GM19397 (cell line): ENCODE measurements around the gene FES.
"Not testable (repeated sequence)": the region's sequence is repeated elsewhere in the genome, so short reads cannot be mapped to it uniquely, and the experiment has no call there.

Source experiments
- ATAC-seq: cut with Tn5 transposase; IDR thresholded peaks from one replicate; pipeline ENCODE4 v1.9.1; 2021; ENCODE audit warnings: mild to moderate bottlenecking, moderate library complexity; ENCODE audit not compliant: unreplicated experiment

The FES gene

GRCh38 chr15:90860942-90861675 lies 23.2 kb upstream of the FES start:
- no peak for ATAC-seq

GRCh38 chr15:90862487-90862886 lies 21.8 kb upstream of the FES start:
- no peak for ATAC-seq

DNA sequence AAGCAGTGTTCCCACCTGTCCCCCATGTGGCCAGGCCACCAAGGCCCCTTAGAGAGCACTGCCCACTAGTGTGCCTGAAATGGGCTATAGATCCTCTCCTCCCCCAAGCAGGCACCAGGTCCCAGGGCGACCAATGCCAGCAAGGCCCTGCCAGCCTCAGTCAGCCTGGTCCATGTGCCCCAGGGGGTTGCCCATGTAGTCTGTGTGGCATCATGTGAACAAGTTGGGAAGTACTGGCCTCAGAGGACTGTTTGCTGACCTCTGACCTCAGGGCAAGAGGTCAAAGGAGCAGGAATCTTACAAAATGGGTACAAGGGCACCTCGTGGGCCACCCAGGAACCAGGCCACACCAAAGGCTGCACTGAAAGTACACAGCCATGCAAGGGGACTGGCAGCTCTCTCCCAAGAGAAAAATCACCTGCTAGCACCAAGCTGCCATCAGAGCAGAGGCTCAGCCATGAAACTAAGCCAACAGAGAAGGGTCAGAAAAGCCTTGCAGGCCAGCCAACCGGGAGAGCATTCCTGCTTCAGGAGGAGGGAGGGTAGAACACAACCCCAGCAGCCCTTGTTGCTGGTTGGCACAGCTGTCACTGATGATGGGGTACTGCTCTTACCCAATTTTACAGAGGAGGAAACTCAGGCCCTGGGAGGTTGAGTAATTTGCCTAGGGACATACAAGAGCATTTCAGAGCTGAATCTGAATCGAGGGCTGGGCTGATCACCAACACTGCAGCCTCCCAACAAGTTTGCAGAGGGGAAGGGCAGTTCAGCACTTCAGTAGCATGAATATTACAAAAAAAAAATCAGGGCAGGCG lies 21.1 kb upstream of the FES start:
- ATAC-seq: no peak

- ATAC-seq: no peak
Observed at GRCh38 chr15:90863987-90864386, 20.3 kb upstream of the FES start.

DNA sequence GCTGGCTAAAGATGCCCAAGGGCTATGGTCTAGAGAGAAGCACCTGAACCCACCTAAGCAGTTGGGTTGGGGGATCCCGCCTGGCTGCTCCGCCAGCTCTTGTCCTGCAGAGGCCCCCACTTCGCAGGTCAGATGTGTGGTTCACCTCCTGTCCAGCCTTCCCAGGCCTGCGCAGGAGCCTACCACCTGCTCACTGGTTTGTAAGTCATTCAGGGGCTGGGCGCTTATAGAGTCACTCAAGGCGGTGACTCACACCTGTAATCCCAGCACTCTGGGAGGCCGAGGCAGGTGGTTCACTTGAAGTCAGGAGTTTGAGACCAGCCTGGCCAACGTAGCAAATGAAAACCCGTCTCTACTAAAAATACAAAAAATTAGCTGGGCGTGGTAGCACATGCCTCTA lies 19.8 kb upstream of the FES start:
- ATAC-seq: no peak

GRCh38 chr15:90865702-90866101 lies 18.6 kb upstream of the FES start:
- no peak for ATAC-seq

DNA sequence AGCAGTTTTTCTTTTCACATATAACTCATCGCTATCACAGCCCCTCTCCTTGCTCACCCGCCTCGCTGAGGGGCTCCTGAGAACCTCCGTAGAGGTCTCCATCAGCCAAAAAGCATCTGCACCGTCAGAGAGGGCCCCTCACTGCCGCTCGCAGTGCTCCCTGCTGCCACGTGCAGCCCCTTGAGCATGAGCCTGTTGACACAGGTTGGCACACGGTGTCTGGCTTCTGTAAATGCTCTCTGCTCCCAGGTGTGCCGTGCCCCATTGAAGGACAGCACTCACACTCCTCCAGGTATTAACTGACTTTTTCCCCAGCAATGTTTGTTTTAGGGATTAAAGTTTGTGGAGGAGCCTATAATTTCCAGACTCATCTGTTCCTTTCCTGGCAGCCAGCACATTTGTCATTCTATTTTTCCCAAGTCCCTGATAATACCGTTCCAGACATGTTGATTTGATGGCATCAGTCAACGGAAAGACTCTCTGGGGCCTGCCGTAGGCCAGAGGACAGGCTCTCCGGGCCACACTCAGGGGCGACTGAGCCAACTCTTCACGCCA lies 18.1 kb upstream of the FES start:
- ATAC-seq: no peak

DNA sequence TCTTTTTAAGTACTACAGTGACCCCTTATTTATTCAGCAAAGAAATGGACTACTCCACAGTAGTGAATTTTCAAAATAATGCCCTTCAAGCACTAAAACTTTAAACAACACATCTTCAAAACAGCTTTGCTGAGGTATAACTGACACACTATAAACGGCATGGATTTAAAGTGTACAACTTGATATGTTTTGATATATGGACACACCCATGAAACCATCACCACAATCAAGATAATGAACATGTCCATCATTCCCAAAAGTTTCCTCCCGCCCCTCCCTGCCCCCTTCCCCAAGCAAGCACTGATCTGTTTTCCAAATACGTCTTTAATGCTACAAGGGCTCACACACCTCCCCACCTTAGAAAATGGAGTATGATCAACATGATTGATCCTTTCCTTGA lies 17.5 kb upstream of the FES start:
- ATAC-seq: no peak

DNA sequence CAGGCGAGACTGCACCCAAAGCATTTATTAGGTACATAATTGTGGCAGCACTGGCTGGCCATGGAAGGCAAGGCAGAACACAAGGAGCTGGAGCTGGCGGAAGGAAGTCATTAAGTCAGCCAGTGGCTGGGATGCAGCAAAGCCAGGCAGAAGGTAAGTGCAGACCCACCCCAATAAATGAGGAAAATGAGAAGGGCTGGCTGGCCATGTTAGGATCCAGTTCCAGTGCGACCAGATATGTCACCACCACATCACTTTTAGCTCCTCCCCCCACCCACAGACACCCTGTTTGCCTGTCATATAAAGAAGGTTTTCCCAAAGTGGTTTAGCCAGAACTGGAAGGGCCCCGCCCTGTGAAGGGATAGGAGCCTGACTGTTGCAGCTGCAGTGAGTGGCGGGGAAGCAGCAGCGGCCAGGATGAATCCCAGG lies 16.0 kb upstream of the FES start, which contains the start of gene FURIN:
TSS of gene FURIN (plus strand) at position 328 of the 429 bp plus-strand sequence. CDS start 7,153 bp downstream, outside the sequence.
- no peak for ATAC-seq

- no peak for ATAC-seq
Observed at GRCh38 chr15:90869140-90869541, 15.2 kb upstream of the FES start.

DNA sequence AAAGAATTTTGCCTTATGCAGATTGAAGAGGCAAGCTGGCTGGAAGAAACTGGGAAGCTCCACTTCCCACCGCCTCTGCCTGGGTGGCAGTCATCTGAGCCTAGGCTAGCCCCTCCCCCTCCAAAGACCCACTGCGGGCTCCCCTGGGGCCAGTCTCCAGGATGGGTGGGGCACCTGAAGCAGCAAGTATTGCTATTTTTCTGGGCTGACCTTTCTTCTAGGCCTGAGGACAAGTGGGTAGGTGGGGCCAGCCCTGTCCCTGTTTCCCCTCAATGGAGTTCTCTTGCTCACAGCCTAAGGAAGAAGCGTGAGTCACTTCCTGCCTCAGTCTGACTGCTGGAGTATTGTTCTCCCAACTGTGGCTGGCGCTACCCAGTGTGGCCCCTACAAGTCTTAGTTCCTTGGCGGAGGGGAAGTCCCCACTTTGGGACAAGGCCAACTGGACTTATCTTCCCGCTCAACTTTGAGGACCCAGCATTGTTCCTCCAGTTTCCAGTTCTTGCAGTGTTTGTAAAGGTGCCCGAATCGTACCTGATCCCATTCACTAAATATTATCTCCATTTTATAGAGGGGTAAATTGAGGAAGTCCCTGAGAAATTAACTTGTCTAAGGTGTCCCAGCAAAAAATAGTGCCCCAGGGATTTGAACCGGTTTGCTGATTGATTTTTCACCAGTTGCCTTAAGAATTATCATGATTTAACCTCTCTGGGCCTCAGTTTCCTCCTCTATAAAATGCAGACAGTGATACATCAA lies 14.5 kb upstream of the FES start:
- ATAC-seq: no peak

- no peak for ATAC-seq
Observed at GRCh38 chr15:90870354-90871138, 13.8 kb upstream of the FES start.

GRCh38 chr15:90871139-90871715 lies 13.1 kb upstream of the FES start:
- no peak for ATAC-seq

GRCh38 chr15:90871716-90872485 lies 12.4 kb upstream of the FES start:
- no peak for ATAC-seq

GRCh38 chr15:90872486-90873184 lies 11.7 kb upstream of the FES start:
- ATAC-seq: no peak

DNA sequence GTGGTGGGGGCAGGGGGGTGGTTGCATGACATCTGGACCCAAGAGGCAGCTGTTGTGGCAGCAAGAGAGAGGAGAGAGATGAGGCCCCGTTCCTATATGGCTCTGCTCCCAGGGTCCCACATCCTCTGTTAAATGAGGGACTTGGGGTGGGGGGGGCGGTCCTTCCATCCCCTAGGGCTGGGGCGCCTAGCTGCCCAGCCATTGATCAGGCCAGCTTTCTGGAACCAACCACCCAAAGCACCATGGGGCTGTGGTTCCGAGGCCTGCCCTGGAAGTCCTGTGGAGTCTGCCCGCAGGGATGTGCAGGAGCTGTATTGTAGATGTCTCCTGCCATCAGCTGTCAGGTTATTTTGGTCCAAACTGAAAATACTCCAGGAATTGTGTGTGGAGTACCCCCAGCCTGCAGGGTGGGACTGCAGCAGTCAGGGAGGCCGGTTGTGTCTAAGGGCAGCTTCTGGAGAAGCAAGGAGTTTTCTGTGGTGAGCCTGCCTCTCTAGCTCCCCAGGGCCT lies 10.8 kb upstream of the FES start:
- ATAC-seq: no peak

DNA sequence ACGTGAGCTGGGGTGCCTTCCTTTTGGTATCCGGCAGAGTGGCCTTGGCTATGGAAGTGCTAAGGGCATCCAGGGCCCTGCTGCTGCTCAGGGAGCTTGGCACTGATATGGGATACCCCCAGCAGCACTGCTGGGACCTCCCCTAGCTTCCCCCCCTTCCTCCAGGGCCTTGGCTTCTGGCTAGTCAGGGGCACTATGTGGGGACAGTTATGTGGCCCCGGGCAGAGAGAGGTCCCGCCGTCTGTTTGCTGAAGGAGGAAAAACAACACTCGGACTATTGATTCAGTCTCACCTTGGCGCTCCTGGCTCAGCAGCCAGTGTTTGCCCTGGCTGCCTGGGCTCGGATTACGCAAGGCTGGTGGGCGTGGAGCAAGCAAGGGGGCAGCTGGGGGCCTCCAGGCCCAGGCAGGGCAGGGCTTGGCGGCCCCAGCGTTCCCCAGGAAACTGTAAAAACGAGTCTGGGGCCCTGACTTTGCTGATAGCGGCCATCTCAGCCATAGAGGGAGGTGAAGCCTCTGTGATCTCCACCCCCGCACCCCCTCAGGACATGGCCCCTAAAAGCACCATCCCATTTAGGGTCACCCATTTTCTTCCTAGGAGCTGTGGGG lies 10.2 kb upstream of the FES start:
- no peak for ATAC-seq

- not testable (repeated sequence) for ATAC-seq
Observed at GRCh38 chr15:90874986-90875385, 9.3 kb upstream of the FES start.
